ENCODE measurements around the gene SHFL. TPM values are rescaled to one million over a fixed set of nuclear protein-coding genes. Genes with fewer than 3 reads are reported as not detected.

SHFL gene
- total and polyA plus RNA-seq, 2 of the 8 experiments (the other 6 are each of a cell fraction or from before 2014, with no cell fraction given) = 25.3 to 37.1 TPM

GRCh38 chr19:10141973-10142372 lies 55.9 kb downstream of the SHFL start:
- no peak overlapping the region for H3K4ac ChIP-seq (replicated peaks; ENCODE audit: insufficient read length, low read depth, low read length)
- POLR2A ChIA-PET (ENCODE audit: partially characterized antibody) = interaction anchor here (1.2 to 3.3 kb wide), 5 partner anchors 9 to 42 kb away, joined by 3 to 10 read pairs (median 5); no protein-coding TSS in a partner anchor
- CTCF ChIA-PET (ENCODE audit: partially characterized antibody) = interaction anchor here (1.0 to 1.6 kb wide), 4 partner anchors 9 to 117 kb away, joined by 3 to 4 read pairs (median 3); no protein-coding TSS in a partner anchor
- H3K4me1 ChIP-seq (replicated peaks in 1 of 4; ENCODE audit: control insufficient read depth in 3 of 4, insufficient read depth in 4 of 4, low read length in 3 of 4) = no peaks in the 10 kb centered on the region
- H3K23ac ChIP-seq (ENCODE audit: insufficient read length) = no peak overlapping the region
- H2BK12ac ChIP-seq (ENCODE audit: low read depth, low read length) = no peak overlapping the region
- H3K27me3 ChIP-seq (replicated peaks in 1 of 4; ENCODE audit: control insufficient read depth in 3 of 4, extremely low read depth in 1 of 4, insufficient read depth in 3 of 4, low read length in 3 of 4) = no peaks in the 10 kb centered on the region
- no peak overlapping the region for H2BK120ac ChIP-seq (replicated peaks; ENCODE audit: low read depth, low read length)
- no peak overlapping the region for H2BK5ac ChIP-seq (ENCODE audit: low read depth, low read length)
- H4K91ac ChIP-seq (replicated peaks; ENCODE audit: insufficient read length, low read length) = no peak overlapping the region
- H3K36me3 ChIP-seq (ENCODE audit: control insufficient read depth in 2 of 4, insufficient read depth in 4 of 4, low read length in 3 of 4) = peaks cover 60 to 99% (median 94%) of the 10 kb centered on the region in 4 experiments
- H2BK20ac ChIP-seq (ENCODE audit: low read length) = no peak overlapping the region
- FAIRE-seq (no peak), DNase-seq (ENCODE audit: low read depth in 1 of 2, low spot score in 2 of 2) (no peak)
- H3K27ac ChIP-seq (ENCODE audit: low read depth, low read length) = no peak overlapping the region
- no peak overlapping the region for H3K4me2 ChIP-seq (ENCODE audit: insufficient read depth in 1 of 2, low read depth in 2 of 2, low read length in 2 of 2)
- no peak overlapping the region for H3K18ac ChIP-seq (ENCODE audit: extremely low read depth, low read length)
- no peak overlapping the region for H4K5ac ChIP-seq (ENCODE audit: insufficient read length, low read depth, low read length)
- WGBS, 2 experiments (ENCODE audit: extremely low coverage in 1 of 2, insufficient coverage in 1 of 2, insufficient read length in 1 of 2, insufficient replicate concordance in 2 of 2, low coverage in 1 of 2, low lambda C conversion rate in 2 of 2, missing lambda C conversion rate in 1 of 2) = 94% methylated on average over 18 of the region's 18 CpGs; no CpG with 5 or more reads in 1 of the 2 experiments
- H3K9ac ChIP-seq (replicated peaks in 1 of 4; ENCODE audit: extremely low read depth in 1 of 4, low read depth in 3 of 4, low read length in 3 of 4) = no peak overlapping the region
- no peaks in the 10 kb centered on the region for H3K9me3 ChIP-seq (ENCODE audit: insufficient read depth in 2 of 2, low read depth in 1 of 2, low read length in 1 of 2)
- H2AK5ac ChIP-seq (ENCODE audit: low read depth, low read length) = no peak overlapping the region
- peaks cover 6 to 29% of the 10 kb centered on the region in 2 experiments for H4K20me1 ChIP-seq (replicated peaks in 1 of 2; ENCODE audit: control insufficient read depth in 1 of 2, insufficient read depth in 2 of 2, low read length in 2 of 2)
- H3K23me2 ChIP-seq (ENCODE audit: low read depth, low read length) = no peaks in the 10 kb centered on the region
- no peaks in the 10 kb centered on the region for H3K79me1 ChIP-seq (ENCODE audit: low read depth, low read length)
- H2BK15ac ChIP-seq (ENCODE audit: low read length) = no peak overlapping the region
- no peak overlapping the region for H4K8ac ChIP-seq (ENCODE audit: extremely low read depth, insufficient read depth, low read length)
- H2AFZ ChIP-seq (ENCODE audit: low read length) = no peak overlapping the region
- no peak overlapping the region for H3K56ac ChIP-seq (replicated peaks; ENCODE audit: insufficient read length, low read depth, low read length)
- no peak overlapping the region for H3K14ac ChIP-seq (ENCODE audit: insufficient read length)
- no peak overlapping the region for H3K4me3 ChIP-seq (ENCODE audit: extremely low read depth in 1 of 4, insufficient read depth in 2 of 4, low read depth in 3 of 4, low read length in 4 of 4)
- no peaks in the 10 kb centered on the region for H3K79me2 ChIP-seq (ENCODE audit: control insufficient read depth in 1 of 2, insufficient read depth in 2 of 2, low read length in 2 of 2)
- TF ChIP-seq SRF (IDR thresholded peaks at IDR 0.05; ENCODE audit: low read depth, low read length) (no peak), BCL11A (IDR thresholded peaks at IDR 0.05; ENCODE audit: low read depth in 2 of 2, low read length in 2 of 2) (no peak), KDM1A (IDR thresholded peaks at IDR 0.05; ENCODE audit: borderline replicate concordance, low read length) (no peak), CTBP2 (IDR thresholded peaks at IDR 0.05; ENCODE audit: borderline replicate concordance, insufficient read depth, insufficient read length, low read length) (no peak), SP1 (IDR thresholded peaks at IDR 0.05; ENCODE audit: low read depth, low read length) (no peak), POU5F1 (IDR thresholded peaks at IDR 0.05; ENCODE audit: low read depth, low read length) (no peak), JUND (IDR thresholded peaks at IDR 0.05; ENCODE audit: low read length) (no peak), NANOG (IDR thresholded peaks at IDR 0.05; ENCODE audit: insufficient read depth, low read depth, low read length, poor library complexity, severe bottlenecking) (no peak), SIX5 (IDR thresholded peaks at IDR 0.05; ENCODE audit: low read depth, low read length) (no peak), CBX8 (IDR thresholded peaks at IDR 0.05; ENCODE audit: borderline replicate concordance, low read depth, low read length) (no peak), POLR2AphosphoS5 (IDR thresholded peaks at IDR 0.05; ENCODE audit: low read depth, low read length) (no peak), ASH2L (IDR thresholded peaks at IDR 0.05; ENCODE audit: low read length) (no peak), TCF12 (IDR thresholded peaks at IDR 0.05; ENCODE audit: low read depth, low read length) (no peak), TAF1 (IDR thresholded peaks at IDR 0.05; ENCODE audit: low read depth, low read length) (no peak), HDAC6 (IDR thresholded peaks at IDR 0.05; ENCODE audit: low read depth, low read length) (no peak)
- TF ChIP-seq, protein P1, sequence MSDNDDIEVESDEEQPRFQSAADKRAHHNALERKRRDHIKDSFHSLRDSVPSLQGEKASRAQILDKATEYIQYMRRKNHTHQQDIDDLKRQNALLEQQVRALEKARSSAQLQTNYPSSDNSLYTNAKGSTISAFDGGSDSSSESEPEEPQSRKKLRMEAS (IDR thresholded peaks at IDR 0.05) = no peak
